Measurements from ENCODE around the gene PRAMEF13.
"Not testable (repeated sequence)": the region's sequence is repeated elsewhere in the genome, so short reads cannot be mapped to it uniquely, and the experiment has no call there.

PRAMEF13 gene

DNA sequence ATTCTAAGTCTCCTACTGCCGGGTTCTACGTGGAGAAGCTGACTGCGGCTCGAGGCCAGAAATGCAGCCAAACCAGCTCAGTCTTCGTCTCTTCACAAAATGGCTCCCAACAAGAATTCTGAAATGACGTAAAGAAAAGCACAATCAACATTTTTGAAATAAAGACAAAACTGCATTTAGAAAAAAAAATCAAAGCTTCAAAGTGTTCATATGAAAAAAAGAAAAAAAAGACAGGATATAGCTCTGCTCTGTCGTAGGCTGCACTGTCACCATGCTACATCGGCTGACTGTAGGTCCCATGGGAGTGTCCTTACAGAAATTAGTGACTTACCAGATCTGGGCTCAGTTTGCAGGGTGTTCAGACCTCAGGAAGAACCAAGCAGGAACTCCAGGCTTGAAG is 35.7 kb downstream of the PRAMEF13 start, which contains the start of gene HNRNPCL4:
TSS of gene HNRNPCL4 (minus strand) at position 101 of the 400 bp plus-strand sequence. CDS start 164 bp downstream, outside the sequence.
- not testable (repeated sequence) for DNase-seq

GRCh38 chr1:13155909-13156308 is 45.3 kb downstream of the PRAMEF13 start, which contains the start of gene PRAMEF26:
TSS of gene PRAMEF26 (minus strand) at chr1:13156009. CDS start at chr1:13153095, 2,914 bp downstream.
- DNase-seq, result not testable (repeated sequence)
